ENCODE results near the gene SNRNP40.

- TF ChIP-seq EGR1 (IDR thresholded peaks at IDR 0.05): no peak
- TF ChIP-seq YY1 (IDR thresholded peaks at IDR 0.05; ENCODE audit: low read depth): no peak
Observed at GRCh38 chr1:31243501-31244286, 52.9 kb downstream of the SNRNP40 start.

Measured in Ishikawa (cell line).